ENCODE data around the gene SMIM38.

SMIM38 gene

DNA sequence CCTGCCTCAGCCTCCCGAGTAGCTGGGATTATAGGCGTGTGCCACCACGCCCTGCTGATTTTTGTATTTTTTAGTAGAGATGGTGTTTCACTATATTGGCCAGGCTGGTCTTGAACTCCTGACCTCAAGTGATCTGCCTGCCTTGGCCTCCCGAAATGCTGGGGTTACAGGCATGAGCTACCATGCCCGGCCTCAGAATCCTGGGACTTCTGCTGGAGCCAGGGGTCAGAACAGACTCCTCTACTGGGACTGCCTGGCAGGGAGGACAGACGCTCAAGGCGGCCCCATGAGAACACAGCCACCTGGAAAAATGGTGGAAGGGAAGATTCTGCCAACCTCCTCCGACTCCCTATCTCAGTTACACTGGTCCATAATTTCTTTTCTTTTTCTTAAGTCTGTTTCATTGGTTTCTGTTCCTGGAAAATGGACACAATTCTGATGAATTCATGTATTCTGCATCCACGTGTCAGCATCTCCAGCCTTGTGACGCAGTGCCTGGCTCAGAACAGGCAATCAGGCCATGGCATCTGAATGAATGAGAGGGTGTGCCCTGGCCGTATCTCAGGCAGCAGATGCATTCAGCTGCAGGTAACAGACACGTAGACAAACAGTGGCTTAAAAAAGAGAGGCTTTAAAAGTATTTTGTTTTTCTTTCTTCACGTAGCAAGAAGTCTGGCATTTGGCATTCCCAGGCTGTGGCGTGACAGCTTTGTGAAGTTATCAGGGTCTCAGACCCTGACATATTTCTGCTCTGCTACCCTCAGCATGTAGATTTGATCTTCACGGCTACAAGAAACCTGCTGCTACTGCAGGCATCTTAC, 4.8 kb downstream of the SMIM38 start:
- DNase-seq = no peak

DNA sequence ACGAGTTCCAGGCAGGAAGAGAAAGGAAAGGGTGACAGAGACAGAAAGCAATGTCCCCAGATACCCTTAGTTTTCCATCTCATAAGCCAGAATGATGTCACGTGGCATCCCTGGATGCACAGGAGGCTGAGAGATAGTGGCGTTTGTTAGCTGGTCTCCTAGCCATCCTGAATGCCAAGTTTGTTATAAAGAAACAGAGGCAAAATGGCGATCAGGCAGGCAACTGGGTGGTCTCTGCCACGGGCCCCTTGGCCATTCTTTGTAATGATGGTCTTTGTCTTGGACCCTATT, 5.3 kb downstream of the SMIM38 start:
- no peak for DNase-seq

DNA sequence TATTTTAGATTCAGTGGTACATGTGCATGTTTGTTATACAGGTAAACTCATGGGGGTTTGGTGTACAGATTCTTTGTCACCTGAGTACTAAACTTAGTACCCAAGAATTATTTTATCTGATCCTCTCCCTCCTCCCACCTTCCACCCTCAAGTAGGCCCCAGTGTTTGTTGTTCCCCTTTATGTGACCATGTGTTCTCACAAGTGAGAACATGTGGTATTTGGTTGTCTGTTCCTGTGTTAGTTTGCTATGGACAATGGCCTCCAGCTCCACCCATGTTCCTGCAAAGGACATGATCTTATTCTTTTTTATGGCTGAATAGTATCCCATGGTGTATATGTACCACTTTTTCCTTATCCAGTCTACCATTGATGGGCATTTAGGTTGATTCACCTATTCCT, 6.8 kb downstream of the SMIM38 start:
- no peak for DNase-seq

DNA sequence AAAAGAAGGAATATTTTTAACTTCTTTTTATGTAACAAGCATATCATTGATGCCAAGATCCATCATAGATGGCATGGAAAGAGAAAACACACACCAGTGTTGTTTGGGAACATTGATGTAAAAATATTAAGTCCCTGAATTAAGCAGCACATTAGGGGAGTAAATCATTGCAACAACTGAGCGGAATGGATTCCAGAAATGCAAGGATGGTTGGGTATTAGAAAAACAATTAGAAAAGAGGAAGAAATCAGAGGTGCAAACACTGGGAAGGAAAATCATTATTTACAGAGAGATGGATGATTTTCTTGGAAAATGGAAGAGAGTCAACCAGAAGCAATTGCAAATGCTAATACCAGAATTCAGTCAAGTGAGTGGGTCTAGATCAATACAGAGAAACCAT, 8.1 kb downstream of the SMIM38 start:
- DNase-seq = no peak

DNA sequence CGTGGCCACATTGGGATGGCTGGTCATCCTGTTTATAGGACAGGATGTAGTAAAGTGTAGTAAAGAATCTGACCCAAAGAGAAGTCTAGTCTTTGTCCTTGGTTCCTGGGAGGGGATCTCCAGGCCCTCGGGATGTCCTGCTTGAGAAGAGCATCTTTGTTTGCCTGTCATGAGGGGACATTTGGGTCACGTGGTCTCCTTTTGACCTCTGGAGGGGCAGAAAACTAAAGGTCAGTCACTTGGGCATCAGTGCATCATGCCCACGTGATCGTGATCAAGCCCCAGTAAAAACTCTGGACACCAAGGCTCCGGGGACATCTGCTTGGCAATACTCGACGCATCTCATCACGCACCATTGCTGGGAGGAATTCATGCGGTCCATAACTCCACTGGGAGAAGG, 9.1 kb downstream of the SMIM38 start:
- DNase-seq = no peak

DNA sequence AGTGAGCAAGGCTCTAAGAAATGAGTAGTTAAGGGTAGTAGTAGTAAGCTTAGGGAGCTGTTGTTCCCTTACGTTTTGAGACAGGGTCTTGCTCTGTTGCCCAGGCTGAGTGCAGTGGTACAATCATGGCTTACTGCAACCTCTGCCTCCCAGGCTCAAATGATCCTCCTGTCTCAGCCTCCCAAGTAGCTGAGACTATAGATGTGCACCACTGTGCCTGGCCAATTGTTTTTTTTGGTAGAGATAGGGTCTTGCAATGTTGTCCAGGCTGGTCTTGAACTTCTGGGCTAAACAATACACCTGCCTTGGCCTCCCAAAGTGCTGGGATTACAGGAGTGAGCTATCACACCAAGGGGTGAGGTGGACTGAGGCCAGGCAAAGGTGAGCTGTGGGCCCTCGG, 10.0 kb downstream of the SMIM38 start:
- DNase-seq = no peak

DNA sequence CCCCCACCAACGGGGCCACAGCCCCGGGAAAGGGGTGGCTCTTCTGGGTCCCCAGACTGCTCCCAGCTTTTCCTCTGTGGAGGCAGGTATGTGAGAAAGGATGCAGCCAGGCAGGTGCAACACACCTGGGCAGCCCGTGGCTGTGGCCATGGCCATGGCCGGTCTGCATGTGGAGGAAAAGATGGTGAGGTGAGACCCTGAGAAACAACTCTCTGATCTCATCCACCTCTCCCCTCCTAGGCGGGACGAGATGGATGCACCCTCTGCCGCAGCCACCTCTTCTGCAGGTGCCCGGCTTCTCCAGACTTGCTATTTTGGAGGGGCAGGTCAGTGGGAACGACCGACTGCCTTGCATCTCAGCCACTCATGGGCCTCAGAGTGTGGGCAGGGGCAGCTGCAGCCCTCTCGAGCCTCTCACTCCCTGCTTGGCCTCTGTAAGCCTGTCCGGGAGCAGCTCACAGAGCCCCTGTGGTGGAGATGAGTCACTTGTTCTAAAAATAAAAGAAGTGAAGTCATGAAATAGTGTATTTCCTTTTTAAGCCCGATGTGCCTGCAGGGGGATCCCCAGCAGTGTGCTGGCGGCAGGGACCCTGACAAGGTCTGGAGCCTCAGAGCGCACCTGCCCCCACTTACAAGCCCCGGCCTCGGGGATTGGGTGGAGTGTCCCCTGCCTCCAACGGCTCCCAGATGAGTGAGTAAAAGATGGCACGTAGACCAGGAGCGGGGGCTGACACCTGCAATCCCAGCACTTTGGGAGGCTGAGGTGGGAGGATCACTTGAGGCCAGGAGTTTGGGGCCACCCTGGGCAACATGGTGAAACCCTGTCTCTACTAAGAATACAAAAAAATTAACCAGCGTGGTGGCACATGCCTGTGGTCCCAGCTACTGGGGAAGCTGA, 10.7 kb downstream of the SMIM38 start:
- DNase-seq = peak in 1 of 14 donors; percentile 28

DNA sequence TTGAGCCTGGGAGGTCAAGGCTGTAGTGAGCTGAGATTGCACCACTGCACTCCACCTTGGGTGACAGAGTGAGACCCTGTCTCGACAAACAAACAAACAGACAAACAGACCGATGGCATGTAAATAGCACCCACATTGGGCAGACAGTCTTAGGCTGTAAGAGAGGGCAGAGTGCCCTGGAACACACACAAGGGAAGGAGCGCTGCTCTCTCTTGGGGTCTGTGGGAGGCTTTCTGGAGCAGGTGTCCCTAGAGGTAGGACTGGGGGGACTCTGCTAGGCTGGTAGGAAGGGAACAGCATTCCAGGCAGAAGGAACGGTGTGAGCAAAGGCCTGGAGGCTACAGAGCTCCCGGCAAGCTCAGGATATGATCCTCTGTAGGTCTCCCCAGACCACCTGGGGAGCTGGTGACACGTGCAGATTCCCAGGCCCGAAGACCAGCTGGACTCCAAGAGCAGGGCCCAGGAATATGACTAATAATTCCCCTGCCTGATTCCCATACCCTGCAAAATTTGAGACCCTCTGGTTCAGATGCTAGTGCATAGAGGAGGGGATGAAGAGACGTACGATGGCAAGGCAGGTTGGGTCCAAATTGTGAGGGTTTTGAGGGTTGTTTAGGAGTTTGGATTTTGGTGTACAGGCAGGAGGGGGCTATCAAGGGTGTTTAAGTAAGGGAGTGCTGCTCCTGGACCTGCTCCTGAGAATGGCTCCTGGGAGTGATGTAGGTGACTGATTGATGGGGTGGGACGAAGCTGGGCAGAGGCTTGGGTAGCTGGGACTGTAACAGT, 11.6 kb downstream of the SMIM38 start:
- DNase-seq = no peak

DNA sequence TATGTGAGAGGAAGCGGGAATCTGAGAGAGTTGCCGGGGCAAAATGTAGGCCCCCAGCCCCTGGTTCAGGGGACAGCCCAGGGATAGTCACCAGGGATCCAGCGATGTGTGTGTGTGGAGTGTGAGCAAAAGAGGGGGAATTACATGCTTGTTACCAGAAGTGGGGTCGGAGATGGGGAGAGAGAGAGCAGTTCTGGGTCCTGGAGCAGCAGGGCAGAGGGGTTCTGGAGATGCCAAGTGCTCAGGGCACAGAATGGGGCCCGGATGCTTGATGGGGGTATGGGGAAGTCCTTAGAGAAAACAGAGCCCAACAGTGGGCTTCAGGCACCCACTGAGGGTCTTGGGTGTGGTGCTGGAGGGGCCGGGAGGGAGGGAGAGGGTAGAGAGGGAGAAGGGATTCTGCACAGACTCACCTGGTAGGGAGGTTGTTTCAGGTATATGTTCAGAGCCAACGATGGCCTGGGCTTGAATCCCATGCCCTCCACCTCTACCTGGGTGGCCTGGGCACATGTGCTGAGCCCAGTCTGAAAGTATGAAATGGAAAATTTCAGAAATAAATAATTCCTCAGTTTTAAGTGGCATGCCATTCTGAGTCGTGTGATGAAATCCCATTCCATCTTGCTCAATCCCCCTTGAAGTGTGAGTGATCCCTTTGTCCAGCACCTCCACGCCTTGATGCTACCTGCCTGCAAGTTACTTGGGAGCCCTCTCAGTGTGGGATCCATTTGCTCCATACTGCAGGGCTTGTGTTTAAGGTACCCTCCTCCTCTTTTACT, 12.4 kb downstream of the SMIM38 start:
- DNase-seq = no peak

DNA sequence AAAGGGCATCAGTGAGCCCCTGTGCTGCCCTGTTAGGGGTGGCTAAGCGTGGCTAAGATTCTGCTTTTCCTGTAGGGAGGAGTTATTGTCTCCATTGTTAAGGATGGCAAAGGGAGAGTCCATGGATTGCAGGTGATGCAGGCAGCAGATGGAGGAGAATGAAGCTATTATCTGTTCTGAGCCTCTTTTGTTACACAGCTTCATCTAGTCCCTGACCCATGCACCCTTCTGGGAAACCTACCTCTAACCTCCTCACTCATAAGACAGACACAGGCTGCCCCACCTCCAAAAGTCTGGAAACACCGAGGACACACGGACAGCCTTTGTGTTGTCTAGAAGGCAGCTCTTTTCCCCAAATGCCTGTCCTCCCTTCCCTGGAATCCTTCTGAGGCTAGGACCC, 13.7 kb downstream of the SMIM38 start:
- no peak for DNase-seq

DNA sequence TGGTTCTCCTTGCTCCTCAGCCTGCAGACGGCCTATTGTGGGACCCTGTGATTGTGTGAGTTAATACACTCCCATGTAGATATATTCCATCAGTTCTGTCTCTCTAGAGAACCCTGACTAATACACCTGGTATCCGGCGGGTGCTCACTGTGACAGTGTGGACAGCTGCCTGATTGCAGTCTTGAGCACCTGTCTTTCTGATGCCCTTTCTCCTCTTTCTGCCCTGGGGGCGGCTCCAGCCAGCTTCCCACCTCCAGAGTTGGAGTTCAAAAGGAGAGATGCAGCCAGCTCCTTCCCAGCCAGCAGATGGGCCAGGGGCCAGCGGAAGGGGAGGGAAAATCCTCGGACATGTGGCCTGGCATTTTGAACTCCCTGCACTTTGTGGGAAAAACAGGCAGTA, 15.0 kb downstream of the SMIM38 start:
- no peak for DNase-seq

DNA sequence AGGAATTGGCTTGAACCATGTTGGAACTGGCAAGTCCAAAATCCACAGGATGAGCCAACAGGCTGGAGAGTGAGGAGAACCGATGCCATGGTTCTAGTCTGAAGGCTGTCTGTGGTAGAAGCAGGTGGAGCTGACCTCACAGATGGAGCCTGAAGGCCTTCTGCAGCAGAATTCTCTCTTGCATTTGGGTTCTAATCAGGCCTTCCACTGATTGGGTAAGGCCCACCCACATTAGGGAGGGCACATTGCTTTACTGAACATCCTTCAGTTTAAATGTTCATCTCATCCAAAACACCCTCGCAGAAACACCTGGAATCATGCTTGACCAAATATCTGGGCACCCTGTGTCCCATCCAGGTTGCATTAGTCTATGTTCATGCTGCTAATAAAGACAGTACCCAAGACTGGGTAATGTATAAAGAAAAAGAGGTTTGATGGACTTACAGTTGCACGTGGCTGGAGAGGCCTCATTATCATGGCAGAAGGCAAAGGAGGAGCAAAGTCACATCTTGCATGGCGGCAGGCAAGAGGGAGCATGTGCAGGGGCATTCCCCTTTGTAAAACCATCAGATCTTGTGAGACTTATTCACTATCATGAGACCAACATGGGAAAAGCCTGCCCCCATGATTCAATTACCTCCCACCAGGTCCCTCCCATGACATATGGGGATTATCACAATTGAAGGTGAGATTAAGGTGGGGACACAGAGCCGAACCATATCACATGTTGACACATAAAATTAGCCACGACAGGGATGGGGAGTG, 15.9 kb downstream of the SMIM38 start:
- DNase-seq = no peak

DNA sequence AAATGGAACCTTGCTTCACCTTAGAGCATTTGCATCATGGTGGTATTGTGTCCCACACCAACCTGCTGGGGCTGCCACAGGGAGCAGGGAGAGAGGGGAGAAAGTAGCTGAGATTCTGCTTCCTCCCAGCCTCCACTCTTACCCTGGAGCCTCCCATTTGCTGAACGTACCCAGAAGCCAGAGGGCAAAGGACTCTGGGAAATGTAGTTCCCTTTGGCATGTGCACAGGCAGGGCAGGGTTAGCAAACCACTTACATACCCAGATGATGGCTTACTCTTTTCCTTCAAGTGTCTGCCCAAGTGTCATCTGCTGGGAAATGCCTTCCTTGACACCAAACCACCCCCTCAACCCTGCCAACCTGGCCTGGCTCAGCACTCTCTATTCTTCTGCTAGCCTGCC, 16.9 kb downstream of the SMIM38 start:
- DNase-seq = no peak

DNA sequence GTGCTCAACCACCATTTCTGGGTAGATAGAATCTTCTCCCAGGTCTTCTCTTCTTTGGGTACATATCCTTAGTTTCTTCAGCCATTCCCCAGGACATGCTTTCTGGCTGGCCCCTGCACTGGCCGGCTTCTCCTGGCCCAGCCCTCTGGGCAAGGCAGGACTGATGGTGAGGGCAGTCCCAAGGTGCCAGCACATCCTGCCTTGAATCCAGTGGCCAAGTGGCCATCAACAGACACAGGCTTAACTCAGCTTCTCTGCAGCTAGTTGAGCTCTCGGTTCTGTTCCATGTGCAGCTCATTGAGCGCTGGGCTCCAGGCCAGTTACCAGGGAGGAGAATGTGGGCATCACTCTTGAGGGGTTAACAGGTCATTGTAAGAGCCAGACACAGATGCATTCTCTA, 17.6 kb downstream of the SMIM38 start:
- no peak for DNase-seq

DNA sequence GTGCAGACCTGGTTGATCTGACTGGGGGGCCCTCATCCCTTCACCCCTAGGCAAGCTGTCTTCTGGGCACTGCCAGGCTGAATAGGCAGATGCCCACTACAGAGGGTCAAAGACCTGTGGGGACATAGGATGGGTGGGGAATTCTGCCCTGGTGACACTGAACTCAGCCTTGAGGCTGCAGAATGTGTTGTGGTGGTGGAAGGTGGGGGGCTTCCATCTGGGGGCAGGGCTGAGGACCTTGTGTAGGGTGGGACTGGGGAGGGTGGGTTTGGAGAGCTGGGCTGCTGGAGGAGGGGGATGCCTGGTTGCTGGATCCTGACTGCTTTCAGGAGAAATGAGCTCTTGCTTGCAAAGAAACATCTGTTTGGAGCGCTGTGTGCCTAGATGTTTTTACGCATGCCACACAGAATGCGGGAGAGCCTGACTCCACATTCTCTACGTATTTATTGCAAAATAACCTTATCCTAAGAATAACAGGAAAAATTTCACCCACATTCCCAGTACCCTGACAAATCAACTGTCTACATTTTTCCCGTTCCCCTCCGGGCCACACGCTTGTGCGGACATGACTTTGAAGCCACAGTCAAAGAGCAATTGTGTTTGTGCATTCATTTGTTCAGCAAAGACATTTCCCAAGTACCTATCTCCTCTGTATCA, 18.3 kb downstream of the SMIM38 start:
- no peak for DNase-seq

DNA sequence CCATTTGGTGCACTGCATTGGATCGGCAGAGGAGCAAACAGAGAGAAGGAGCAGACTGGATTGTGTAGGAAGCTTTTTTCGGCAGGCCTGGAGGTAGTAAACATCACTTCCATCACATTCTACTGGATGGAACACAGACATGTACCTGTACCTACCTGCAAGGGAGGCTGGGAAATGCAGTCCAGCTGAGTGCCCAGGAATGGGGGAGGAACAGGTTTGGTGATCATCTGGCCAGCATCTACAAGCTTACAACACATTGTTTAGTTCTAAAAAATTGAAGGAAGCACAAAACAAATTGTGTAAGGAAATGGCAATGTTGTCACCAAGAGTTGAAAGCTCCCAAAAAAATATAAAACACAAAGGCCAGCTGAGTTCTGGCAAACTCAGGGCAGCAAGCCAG, 19.1 kb downstream of the SMIM38 start:
- no peak for DNase-seq

DNA sequence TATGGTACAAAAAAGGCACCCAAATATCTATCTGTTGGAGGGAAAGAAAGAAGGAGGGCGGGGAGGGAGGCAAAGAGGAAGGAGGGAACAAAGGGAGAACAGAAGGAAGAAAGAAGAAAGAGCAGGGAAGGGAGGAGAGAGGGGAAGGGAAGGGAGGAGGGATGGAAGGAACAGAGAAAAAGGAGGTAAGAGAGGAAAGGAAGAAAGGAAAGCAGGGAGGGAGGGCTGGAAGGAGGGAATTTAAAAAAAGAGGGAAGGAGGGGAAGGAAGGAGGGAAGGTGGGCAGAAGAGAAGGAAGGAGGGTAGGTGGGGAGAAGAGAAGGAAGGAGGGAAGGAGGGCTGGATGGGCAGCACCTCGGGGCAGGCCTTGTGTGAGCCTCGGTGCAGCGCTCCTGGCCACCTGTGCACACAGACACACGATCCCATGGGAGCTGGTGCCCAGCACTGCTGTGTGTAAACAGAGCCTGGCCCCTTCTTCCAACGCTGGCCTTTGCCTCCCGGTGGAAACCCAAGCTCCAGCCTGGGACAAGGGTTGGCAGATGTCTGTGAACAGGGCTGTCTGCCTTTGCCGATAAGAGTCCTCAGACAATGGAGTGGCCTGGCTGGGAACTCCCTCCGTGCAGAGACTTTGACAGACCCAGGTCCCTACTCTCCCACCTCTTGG, 23.2 kb downstream of the SMIM38 start:
- no peak for DNase-seq

DNA sequence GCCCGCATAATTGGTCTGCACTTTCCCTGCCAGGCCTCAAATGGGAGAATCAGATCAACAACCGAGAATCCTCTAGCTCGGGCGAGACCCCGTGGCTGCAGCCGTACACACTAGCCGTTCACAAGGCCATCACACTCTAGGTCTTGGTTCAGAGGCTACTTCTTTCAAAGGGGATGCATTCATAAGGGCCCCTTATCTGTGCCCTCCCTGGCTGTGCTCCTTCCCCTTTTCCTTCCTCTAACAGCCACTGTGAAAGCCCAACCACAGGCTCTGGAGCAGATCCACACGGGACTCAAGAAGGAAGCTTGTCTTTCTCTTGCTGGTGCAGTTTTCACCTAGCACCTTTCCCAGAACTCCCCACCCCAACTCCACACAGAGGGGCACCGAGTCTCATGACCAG, 24.5 kb downstream of the SMIM38 start:
- no peak for DNase-seq

DNA sequence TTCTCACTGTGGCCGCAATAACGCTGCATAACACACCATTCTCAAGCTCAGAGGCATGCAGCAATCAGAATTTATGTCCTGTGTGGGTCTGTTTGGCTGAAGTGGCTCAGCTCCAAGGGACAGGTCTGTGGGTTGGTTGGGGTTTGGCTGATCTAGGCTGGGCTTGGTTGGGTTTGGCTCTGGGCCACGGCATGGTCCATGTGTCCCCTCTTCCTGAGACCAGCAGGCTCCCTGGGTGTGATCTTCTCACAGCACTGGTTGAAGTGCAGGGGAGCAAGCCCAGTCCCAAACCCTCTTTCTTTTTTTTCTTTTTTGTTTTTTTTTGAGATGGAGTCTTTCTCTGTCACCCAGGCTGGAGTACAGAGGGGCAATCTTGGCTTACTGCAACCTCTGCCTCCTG, 25.0 kb downstream of the SMIM38 start:
- DNase-seq = no peak

DNA sequence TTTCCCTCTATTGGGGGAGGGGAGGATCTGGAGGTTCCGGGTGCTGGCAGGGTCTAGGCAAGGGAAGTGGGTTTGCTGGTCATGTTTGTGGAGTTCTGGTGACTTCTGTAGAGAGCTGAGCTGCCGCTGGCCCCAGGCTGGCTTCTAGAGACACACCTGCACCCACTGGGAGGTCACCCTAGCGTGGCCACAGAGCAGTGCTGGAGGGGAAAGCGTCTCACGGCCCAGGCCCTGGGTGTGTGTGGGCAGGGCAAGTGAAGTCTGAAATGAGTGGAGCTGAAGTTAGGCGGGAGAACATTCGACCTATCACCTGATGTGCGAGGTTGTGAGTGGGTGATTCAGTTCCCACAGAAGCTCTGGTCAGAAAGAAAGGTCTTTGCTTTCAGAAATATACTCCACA, 27.9 kb downstream of the SMIM38 start:
- no peak for DNase-seq
